OCI-LY3 (cell line): ENCODE measurements around the gene CD63.

Experiments
- EZH2phosphoT487 ChIP-seq: fragments of 200-600 bp; shearing (Covaris generic); IDR thresholded peaks from 2 replicates; pipeline ENCODE4 v1.6.1; 2018; ENCODE audit warnings: antibody characterized with exemption, mixed run types, low read depth
- TF ChIP-seq, protein P1 (sequence below): fragments of 200-600, 300-600 bp; sonication (generic); IDR thresholded peaks from 2 replicates; pipeline ENCODE4 v1.5.1; 2014; ENCODE audit warnings: antibody characterized with exemption, low read length, low read depth

DNA sequence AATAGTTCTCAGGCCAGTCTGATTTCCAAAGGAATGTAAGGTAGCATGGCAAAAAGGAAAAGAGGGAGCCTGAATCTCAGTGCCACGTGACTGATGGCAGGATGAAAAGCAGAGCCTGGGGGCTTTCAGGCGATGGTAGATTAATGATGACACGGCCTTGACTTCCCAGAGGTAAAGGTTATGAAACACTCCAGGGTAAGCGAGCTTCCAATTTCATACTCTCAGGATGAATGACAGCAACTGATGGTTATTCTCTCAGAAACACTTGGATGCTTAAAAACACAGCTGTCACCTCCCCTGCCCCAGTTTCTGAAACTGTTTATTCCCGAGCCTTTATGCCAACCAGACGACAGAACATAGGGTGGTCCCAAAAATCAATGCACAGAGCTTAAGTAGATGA lies 42.9 kb upstream of the CD63 start:
- TF ChIP-seq, protein P1, sequence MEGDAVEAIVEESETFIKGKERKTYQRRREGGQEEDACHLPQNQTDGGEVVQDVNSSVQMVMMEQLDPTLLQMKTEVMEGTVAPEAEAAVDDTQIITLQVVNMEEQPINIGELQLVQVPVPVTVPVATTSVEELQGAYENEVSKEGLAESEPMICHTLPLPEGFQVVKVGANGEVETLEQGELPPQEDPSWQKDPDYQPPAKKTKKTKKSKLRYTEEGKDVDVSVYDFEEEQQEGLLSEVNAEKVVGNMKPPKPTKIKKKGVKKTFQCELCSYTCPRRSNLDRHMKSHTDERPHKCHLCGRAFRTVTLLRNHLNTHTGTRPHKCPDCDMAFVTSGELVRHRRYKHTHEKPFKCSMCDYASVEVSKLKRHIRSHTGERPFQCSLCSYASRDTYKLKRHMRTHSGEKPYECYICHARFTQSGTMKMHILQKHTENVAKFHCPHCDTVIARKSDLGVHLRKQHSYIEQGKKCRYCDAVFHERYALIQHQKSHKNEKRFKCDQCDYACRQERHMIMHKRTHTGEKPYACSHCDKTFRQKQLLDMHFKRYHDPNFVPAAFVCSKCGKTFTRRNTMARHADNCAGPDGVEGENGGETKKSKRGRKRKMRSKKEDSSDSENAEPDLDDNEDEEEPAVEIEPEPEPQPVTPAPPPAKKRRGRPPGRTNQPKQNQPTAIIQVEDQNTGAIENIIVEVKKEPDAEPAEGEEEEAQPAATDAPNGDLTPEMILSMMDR: no peak
- no peak for TF ChIP-seq EZH2phosphoT487
